Measurements from ENCODE around the gene RPL26.

- no peak for TF ChIP-seq CTCF (IDR thresholded peaks at IDR 0.05)
- no peak for TF ChIP-seq EP300 (IDR thresholded peaks at IDR 0.05)
- TF ChIP-seq POLR2AphosphoS5 (IDR thresholded peaks at IDR 0.05), result no peak
- TF ChIP-seq POLR2A (IDR thresholded peaks at IDR 0.05), result no peak
These were observed 37.8 kb downstream of the RPL26 start for GRCh38 chr17:8345052-8345690.
